HFF-Myc (cell line): ENCODE results near the gene AHNAK.
A peak's percentile ranks its signal among the peaks of the same experiment; 100 is the strongest.

Experiments
- DNase-seq: peaks from one replicate; pipeline ENCODE4 v3.0.0-alpha.2; 2011; ENCODE audit warnings: low read depth; ENCODE audit errors: extremely low read depth
- H3K4me3 ChIP-seq: replicated peaks from 2 replicates; pipeline ENCODE4 v1.5.1; 2011; ENCODE audit warnings: low read depth, mild to moderate bottlenecking, control low read depth, low read length
- CTCF ChIP-seq: IDR thresholded peaks from 2 replicates; pipeline ENCODE4 v1.5.1; 2012; ENCODE audit warnings: mild to moderate bottlenecking, low read depth, low read length, control low read depth; ENCODE audit errors: missing control alignments

AHNAK gene

GRCh38 chr11:62498031-62498430 lies 48.6 kb downstream of the AHNAK start:
- no peak for DNase-seq
- TF ChIP-seq CTCF = no peak

GRCh38 chr11:62497132-62497801 lies 49.3 kb downstream of the AHNAK start:
- DNase-seq = no peak
- TF ChIP-seq CTCF = peak; percentile 26
- H3K4me3 ChIP-seq = no peak overlapping the region

More at GRCh38 chr11:62498031-62498430, 48.6 kb downstream of the AHNAK start:
- H3K4me3 ChIP-seq = no peak overlapping the region

- DNase-seq = no peak
- no peak overlapping the region for H3K4me3 ChIP-seq
- TF ChIP-seq CTCF = no peak
Observed at GRCh38 chr11:62496676-62497075, 49.9 kb downstream of the AHNAK start.

GRCh38 chr11:62494246-62494645 lies 52.4 kb downstream of the AHNAK start:
- TF ChIP-seq CTCF = no peak
- H3K4me3 ChIP-seq = no peak overlapping the region
- DNase-seq = no peak

- H3K4me3 ChIP-seq = no peak overlapping the region
- TF ChIP-seq CTCF = no peak
- DNase-seq = no peak
Observed at GRCh38 chr11:62493801-62494200, 52.8 kb downstream of the AHNAK start.

GRCh38 chr11:62492586-62492985 lies 54.0 kb downstream of the AHNAK start:
- TF ChIP-seq CTCF = no peak
- no peak overlapping the region for H3K4me3 ChIP-seq
- DNase-seq = no peak
